ENCODE results near the gene UCP3.

DNA sequence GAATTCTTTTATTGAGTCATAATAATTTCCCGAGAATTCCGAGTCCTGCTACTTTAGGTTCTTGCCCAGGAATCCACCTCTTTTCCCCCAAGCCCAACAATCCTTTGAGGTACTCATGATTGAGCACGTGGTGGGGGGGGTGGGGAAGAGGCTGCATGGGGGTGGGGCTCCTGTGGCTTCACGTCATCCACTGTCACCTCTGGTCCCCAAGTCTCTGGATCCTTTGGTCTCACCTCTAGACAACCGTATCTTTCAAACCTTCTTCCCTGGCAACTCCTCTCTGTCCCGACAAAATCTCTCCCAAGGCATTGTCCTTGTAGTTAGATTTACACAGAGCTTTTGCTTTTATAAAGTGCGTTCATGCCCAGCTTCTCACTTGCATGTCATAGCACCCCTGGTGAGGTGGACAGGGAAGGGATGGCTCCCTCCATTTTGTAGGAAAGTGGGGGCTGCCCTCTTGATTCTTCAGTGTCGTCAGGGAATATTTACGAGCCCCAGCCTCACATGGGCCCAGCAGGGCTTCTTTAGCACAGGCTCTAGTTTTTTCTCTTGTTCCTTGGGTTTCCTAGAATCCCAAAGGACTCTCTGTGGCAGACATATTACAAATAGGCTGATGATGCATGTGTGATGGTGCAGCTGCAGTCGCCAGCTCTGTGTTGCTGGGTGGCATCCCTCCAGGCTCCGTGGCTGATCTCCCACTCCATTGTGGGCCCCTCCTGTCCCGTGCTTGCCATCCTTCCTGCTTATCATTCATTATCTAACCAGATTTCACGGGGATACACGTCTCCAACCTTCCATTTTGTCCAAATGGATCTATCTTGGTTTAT, 8.4 kb downstream of the UCP3 start:
- TF ChIP-seq CTCF (IDR thresholded peaks at IDR 0.05) (no peak), POLR2A (IDR thresholded peaks at IDR 0.05) (no peak)
